GM21447 (cell line): ENCODE results near the gene CAMTA1.
"Not testable (repeated sequence)": the region's sequence is repeated elsewhere in the genome, so short reads cannot be mapped to it uniquely, and the experiment has no call there.

ENCODE experiments used
- ATAC-seq: cut with Tn5 transposase; IDR thresholded peaks from one replicate; pipeline ENCODE4 v1.9.1; 2021; ENCODE audit not compliant: unreplicated experiment

The CAMTA1 gene

DNA sequence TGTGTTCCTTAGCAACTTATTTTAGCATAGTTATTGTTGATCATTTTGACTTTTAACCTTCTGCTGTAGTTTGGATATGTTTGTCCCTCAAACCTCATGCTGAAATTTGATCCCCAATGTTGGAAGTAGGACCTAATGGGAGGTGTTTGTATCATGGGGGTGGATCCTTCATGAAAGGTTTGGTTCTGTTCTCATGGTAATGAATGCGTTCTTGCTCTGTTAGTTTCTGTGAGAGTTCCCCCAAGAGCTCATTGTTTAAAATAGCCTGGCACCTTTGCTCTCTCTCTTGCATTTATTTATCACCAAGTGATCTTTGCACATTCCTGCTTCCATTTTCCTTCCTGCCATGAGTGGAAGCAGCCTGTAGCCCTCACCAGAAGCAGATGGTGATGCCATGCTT is 613.7 kb downstream of the CAMTA1 start:
- ATAC-seq, result no peak

DNA sequence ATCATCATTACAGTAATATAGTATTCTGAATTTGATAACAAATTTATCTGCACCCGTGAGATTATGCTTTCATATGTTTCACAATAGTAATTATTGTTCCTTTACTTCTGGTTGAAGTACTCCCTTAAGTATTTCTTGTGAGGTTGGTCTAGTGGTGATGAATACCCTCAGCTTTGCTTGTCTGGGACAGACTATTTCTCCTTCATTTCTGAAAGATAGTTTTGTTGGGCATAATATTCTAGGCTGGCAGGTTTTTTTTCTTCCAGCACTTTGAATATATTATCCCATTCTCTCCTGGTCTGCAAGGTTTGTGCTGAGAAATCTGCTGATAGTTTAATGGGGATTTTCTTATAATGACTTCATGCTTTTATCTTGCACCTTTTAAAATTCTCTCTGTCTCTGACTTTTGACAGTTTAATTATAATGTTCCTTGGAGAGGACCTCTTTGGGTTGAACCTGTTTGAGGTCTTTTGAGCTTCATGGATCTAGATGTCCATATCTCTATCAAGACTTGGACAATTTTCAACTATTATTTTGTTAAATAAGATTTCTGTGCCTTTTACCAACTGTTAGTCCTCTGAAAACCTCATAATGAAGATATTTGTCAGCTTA is 614.4 kb downstream of the CAMTA1 start:
- no peak for ATAC-seq

DNA sequence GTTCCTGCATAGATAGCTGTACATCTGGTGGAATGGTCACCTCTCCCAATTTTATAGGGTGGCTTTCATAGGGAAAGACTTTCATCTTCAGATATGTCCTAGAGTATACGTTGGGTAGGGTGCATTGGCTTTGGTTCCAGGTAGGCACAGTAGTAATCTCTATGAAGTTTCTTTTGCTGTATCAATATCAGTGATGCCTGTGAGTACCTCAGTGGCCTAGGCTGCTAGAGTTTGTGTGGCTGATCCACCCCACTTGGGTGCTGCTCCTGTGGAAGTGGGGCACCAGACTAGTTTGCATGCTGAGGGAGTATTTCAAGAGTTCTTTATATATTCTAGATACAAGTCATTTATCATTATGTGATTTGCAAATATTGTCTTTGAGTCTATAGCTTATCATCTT is 615.3 kb downstream of the CAMTA1 start:
- no peak for ATAC-seq

DNA sequence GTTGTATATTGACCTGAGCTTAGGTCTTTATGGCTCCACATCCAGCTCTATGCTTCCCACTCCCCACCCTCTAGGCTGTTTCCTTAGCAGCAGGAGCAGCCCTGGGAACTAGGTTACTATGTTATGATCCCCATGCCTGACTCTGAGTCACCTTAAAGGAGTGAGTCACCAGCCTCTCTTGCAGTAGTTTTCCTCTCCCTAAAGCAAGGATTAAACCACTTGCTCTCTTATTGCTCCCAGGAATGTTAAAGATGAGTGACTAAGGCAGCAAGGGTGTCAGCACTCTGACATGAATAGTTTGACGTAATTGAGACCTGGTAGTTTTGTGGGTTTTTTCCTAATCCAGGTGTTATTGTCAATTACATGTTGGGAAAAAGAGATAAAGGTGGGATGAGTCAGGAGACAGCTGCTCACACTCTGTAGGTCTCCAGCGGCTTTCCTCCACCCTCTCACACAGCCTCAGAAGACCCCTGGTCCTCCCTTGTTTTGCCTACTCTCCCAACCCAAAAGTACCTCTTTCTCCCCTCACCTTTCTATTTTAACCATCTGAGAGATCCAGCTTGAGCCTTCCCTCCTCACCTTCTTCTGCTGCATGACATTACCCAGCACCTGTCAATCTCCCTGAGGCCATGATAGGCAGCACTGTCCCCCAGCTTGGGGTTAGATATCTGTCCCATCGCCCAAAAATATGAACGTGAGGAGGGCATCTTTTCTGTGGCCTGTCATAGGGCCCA is 616.7 kb downstream of the CAMTA1 start:
- ATAC-seq, result no peak

DNA sequence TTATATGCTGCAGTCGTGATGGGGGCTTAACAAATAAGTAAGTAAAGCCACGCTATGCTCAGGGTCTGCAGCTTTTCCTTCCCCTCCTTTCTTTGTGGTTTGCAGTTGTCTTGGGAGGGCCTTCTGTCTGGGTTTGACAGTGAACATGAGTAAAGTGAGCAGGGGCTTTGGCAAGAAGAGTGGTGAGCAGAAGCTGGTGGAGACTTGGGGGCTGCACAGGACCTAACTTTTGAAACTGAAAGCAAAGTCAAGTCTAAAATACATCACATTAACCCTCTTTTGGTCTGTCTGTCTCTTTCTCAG is 617.2 kb downstream of the CAMTA1 start:
- no peak for ATAC-seq

DNA sequence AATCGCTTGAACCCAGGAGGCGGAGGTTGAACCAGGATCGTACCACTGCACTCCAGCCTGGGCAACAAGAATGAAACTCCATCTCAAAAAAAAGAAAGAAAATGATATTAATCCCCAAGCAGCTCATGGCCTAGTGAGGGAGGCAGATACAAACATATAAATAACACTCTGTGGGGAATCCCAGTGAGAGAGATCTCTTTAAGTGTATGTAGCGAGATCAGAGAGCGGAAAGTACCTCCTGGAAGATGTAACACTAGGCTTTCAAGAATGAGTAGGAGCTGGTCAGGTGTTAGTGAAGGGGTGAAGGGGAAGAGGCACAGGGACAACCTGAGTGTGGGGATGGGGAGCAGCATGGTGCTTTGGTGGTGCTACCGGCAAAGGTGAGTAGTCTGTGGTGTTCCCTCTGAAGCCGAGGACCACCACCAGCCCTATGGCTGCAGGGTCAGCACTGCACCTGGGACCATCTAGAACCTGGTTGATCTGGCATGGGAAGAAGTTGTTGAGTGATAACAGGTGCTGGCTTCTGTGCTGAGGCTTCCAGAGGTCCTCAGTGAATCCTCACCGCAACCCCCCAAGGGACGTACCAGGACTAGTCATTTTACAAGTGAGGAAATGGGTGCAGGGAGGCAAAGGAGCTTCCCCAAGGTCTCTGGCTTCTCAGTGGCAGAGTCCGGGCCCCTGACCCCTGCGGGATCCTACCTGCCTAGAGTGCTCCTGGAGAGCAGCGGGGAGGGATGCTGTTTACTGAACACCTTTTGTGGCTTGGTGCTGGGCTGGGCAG is 618.2 kb downstream of the CAMTA1 start:
- ATAC-seq, result no peak

DNA sequence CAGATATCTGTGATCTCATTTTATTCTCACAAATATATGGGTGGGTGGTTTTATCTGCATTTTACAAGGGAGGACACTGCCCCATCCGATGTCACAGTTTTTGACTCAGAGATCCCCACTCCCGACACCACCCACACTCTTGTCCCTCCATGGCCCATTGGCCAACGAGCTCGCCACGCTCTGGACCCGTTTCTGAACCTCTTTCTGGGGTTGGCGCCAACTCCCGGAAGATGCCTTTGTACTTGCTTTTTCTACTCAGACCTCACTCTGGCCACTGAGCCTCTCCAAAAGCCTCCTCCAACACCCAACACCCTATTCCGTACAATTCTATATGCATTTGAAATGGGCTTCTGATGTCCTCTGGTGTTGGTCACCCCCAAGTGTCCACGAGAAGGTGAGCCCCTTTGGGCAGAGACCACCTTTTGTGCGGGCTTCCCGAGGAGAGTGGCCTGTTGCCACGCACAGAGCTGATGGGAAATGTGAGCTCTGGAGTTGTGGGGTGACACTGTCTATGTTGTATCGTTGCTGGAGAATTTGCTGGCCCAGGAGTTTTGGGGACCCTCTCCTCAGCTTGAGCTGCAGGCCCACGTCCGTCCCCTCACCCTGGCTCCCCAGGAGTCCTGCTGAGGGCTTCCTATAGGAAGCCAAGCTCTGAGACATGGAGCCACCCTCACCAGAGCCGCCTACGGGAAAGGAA is 618.9 kb downstream of the CAMTA1 start:
- no peak for ATAC-seq

DNA sequence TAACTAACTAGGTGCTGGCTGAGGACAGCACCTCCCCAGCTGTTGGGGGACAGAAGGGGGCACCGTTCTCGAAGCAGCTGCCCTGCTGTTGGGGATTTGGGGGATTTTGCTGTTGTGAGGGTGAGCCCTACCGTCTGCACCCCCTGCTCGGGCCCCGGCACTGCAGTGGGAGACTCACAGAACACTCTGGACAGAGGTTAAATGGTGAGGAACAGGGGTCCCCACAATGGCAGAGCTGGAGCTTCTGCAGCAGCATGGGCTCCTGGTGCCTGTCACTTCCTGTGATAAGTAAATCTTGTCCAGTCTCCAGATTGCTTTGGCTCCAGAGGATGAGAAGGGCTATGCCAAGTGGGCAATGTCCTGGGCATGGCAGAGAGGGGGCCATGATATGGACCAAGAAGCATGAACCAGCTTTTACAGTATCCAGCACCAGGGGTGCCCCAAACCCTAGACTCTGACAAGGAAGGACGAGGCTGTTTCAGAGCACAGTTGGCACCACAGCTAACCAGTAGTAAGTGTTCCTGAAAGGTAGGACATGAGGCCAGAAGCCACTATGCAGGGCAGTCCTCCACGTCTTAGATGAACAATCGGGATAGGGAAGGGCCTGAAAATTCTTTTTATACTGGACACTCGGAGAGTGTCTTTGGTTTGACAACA is 620.7 kb downstream of the CAMTA1 start:
- no peak for ATAC-seq

DNA sequence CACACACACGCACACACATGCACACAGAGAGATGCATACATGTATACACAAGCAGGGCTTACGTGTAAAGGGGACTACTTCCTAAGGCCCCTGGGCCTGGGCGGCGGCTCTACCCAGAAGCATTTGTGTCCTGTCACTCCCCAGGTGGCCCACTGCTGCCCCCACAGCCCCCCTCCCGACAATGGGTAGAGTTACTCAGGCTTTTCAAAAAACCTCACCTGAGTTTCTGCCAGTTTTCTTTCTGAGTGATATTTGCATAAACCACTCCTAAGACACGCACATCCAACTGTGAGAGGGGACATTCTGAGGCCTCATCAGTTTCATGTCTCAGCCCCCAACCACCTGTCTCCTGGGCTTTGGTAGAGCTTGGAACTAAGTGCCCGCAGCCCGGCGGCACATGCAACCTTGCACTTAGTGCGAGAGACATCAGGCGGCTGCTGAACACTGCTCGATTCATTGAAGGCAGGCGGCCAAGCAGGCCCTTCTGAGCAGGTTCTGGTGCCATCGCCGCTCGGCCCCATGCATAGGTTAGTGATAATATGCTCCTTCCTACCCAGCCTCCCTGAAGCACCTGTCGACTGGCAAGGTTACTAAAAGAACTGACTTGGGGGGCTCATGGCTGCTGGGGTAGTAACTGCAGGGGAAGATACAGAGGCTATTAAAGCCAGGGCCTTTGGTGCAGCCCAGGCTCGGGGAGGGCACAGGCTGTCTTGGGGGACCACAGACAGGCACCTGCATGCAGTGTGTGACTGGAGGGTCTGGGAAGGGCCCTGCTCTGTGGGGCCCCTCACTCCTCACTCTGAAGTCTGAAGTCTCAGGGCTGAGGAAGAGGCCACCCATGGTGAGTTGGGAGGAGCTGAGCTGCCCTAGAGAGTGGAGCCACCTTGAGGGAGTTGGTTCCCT is 621.6 kb downstream of the CAMTA1 start:
- no peak for ATAC-seq

DNA sequence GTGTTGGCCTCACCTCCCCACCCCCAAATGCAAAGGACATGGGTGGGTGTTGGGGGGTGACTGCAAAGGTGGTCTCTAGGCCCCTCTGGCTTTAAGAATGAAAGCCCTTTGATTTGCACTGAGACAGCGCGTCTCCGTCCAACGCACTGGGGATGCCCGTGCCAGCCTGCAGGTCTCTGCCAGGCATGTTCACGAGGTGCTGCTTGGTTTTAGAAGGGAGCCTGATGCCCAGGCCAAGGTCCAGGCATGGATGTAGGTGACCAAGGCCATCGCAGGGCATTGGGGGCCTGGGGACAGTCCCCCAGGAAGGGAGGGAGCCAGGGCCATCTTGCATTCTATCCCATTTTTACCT is 622.3 kb downstream of the CAMTA1 start:
- no peak for ATAC-seq

DNA sequence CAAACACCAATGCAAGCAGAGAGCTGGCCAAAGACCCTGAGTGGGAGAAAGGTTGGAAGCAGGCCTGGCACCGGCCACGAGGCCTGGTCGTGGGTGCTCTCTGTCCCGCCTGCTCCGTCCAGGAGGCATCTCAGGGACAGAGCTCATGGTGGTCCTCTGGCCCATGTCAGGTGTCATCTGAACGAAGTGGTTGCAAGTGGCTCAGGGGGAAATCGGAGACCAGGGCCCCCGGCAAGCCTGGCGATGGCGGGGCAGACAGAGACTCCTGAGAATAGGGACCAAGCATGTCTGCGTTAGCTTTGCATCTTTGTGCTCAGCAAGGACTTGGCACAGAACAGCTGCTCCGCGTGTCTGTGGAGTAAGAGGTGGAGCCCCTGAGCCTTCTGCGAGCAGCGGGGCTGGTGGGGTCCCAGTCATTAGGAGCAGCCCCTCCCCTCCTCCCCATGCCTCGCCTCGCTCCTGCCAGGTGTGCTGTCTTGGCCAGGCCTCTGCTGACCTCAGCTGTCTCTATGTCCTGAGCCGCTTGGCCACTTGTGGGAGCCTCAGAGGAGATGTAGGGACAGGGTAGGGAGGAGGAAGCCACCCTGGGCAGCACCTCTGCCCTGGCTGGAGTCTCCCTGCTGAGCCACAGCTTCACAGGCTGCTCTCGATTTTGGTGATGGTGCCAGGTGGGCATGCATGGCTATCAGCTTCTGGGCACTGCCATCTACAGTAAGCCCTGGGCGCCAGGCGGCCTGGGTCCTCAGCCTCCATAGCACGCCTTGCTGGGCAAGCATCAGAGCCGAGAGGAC is 622.9 kb downstream of the CAMTA1 start:
- ATAC-seq, result no peak

DNA sequence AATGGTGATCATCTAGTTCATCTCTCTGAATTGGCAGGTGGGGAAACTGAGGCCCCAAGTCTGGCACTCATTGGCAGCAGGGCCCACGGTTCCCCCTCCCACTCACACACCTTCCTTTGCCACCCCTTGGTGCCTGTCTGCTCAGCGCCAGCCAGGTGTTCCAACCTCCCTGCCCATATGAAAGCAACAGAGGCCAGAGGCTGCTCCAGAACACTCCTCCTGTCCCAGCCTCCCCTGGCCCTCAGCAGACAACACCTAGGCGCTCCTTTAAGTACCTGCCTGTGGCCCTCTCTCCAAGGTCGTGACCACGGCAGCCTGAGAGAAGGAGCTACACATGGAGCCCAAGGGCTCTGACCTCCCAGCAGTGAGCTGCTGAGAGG is 623.5 kb downstream of the CAMTA1 start:
- ATAC-seq, result no peak

DNA sequence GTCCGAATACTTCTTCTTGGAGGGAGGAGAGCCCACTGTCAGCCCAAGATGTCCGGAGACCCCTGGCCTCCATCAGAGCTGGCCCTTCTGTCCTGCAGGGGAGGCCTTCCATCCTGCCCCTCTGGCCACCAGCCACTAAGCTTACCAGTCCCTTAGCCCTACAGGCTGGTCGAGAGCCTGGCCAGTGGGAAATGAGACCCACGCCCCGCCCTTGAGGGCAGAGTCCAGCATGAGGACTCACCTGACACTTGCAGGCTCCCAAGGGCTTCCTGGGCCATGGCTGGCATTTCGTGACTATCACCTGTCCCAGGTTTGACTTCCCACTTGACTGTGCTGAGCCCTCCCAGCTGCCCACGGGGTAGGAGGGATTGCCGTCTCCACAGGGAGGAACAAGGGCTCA is 624.0 kb downstream of the CAMTA1 start:
- no peak for ATAC-seq

DNA sequence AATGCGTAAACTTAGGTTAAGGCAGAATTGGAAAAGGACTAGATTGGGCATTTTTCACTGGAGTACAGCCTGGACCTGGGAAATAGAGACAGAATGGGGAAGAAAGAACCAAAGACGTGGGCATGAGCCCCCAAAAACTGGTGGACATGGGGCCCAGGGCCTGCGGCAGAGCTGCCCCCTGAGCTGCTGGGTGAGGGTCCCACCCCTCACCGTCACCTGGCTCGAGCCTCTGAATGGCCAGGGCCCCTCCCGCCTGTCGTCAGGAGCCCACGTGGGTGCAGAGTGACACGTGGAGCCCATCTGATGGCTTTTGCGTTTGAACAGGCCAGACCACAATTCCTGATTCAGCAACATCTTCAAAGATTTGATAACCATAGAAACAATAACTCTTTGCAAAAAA is 624.9 kb downstream of the CAMTA1 start:
- ATAC-seq, result no peak

DNA sequence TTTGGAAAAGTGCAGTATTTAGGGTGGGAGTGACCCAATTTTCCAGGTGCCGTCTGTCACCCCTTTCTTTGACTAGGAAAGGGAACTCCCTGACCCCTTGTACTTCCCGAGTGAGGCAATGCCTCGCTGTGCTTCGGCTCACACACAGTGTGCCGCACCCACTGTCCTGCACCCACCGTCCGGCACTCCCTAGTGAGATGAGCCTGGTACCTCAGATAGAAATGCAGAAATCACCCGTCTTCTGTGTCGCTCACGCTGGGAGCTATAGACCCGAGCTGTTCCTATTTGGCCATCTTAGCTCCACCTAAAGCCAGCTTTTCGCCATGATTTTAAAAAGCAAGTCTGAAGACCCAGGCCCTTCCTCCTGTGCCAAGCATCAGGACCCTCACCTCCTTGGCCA is 632.4 kb downstream of the CAMTA1 start:
- not testable (repeated sequence) for ATAC-seq

DNA sequence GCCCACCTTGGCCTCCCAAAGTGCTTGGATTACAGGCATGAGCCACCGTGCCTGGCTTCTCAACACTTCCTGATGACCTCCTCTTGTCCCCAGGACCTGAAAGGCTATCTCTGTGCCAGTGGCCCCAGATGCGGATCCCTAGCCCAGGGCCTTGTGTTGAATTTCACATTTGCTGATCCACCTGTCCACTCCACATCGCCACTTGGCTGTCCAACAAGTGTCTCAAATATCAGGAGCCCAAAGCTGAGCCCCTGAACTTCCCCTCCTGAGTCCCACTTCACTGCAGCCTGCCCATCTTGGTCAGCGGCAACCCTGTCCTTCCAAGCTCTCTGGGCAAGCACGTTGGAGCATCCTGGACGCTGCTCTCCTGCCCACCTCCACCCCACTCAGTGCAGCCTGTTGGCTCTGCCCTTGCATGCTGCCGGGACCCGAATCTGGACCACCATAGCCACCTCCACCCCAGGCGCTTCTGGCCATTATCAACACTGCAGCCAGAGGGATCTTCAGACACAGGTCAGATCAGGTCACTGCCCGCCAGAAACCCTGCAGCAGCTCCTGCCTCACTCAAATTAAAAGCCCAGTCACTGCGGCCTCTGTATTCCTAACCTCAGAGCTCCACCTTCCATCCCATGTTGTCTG is 633.3 kb downstream of the CAMTA1 start:
- ATAC-seq, result no peak

DNA sequence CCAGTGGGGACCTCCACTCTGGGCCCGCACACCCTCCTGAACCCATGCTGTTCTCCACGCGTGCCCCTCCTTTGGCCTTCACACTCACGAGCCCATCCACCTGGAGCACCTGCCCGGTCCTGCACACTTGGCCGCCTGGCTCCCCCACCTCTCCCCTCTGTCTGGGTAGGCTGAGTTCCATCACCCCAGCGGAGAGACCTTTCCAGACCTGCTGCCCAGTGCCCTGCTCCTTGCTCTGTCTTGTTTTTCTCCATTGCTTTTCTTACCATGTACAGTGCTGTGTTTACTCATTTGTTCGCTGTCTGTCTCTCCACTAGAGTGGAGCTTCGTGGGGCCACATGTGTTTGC is 634.8 kb downstream of the CAMTA1 start:
- ATAC-seq, result no peak

DNA sequence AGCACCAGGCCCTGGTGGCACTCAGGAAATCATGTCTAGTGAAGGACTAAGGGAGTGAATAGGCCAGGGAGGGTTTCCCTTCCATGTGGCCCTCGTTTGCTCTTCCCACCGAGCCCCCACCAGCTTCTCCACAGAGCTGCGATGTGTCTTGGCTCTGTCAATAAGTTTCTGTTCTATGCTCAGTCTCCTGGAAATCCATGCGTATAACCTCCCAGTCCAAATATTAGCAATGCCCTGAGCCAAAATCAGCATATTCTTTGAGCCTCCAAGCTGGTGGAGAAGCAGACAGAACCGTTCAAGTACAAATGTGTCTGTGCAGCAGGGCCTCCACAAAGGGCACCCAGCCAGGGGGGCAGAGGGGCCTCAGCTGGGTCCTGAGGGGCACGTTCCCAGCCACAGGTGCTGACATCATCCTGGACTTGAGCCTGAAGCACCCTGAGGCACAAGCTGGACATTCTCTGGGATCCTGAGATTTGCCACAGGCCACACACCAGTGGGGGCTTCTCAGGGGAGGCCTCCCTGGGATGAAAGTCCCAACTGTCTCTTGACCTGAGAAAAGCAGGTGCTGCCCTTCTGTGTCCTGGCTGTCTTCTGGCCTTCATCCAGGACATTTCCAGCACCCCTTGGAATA is 635.3 kb downstream of the CAMTA1 start:
- ATAC-seq, result no peak
